ENCODE measurements around the gene LMX1A. TPM values are rescaled to one million over a fixed set of nuclear protein-coding genes. Genes with fewer than 3 reads are reported as not detected.

LMX1A gene
- polyA plus RNA-seq, 1 donor (not counting 4 experiments of a cell fraction or from before 2014, with no cell fraction given), result not detected

GRCh38 chr1:165330483-165330882 is 26.0 kb downstream of the LMX1A start:
- Histone ChIP-seq H3K36me3 (ENCODE audit: control insufficient read depth in 2 of 2, extremely low read depth in 1 of 2, insufficient read depth in 2 of 2, low read length in 2 of 2) (no peaks in the 10 kb centered on the region), H3K27me3 (ENCODE audit: control insufficient read depth, extremely low read depth, insufficient read depth, low read length) (peaks cover 11% of the 10 kb centered on the region), H4K20me1 (ENCODE audit: control insufficient read depth, extremely low read depth, insufficient read depth, low read length) (no peaks in the 10 kb centered on the region), H3K9ac (ENCODE audit: control insufficient read depth, extremely low read depth, insufficient read depth, low read length) (no peak overlapping the region), H3K79me2 (ENCODE audit: control insufficient read depth, insufficient read depth, low read length) (no peaks in the 10 kb centered on the region), H3K27ac (ENCODE audit: control insufficient read depth, insufficient read depth, low read length) (no peak overlapping the region), H2AFZ (ENCODE audit: control insufficient read depth, low read length) (no peak overlapping the region), H3K9me1 (ENCODE audit: control insufficient read depth, extremely low read depth, insufficient read depth, low read length) (no peaks in the 10 kb centered on the region), H3K4me2 (ENCODE audit: control insufficient read depth, extremely low read depth, insufficient read depth, low read depth, low read length) (no peak overlapping the region), H3K4me3 (ENCODE audit: control insufficient read depth in 2 of 3, extremely low read depth in 1 of 3, insufficient read depth in 2 of 3, low read depth in 1 of 3, low read length in 3 of 3) (no peak overlapping the region), H3K4me1 (ENCODE audit: control insufficient read depth, extremely low read depth, insufficient read depth, low read length) (no peaks in the 10 kb centered on the region), H3K9me3 (ENCODE audit: control insufficient read depth, low read depth, low read length) (no peaks in the 10 kb centered on the region)
- dilution Hi-C loops (cut with MboI; ENCODE audit: extremely low pct_ligation_motif_present, low sequenced_read_pairs), result no loop called here
- TF ChIP-seq EZH2 (IDR thresholded peaks at IDR 0.05; ENCODE audit: low read length), result no peak
- no peak for TF ChIP-seq CTCF (optimal IDR thresholded peaks at IDR 0.05 in 1 of 3, IDR thresholded peaks at IDR 0.05 in 1 of 3, conservative IDR thresholded peaks at IDR 0.05 in 1 of 3; ENCODE audit: extremely low read depth in 1 of 3, insufficient read depth in 2 of 3, low read length in 3 of 3)
- DNase-seq (ENCODE audit: low read depth, low spot score) (no peak), FAIRE-seq (no peak)

DNA sequence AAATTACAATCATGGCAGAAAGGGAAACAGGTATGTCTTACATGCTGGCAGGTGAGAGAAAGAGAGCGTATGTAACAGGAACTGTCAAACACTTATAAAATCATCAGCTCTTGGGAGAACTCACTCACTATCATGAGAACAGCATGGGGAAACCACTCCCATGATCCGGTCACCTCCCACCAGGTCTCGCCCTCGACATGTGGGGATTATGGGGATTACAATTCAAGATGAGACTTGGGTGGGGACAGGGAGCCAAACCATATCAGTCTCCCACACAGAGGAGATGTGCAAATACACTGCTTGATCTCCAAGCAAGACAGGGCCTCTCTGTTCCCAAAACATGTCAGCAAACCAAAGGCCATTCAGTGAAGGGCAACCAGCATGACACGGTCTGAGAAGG is 27.4 kb downstream of the LMX1A start:
- no peak for FAIRE-seq
- TF ChIP-seq EZH2 (IDR thresholded peaks at IDR 0.05; ENCODE audit: low read length), result no peak
- TF ChIP-seq CTCF (optimal IDR thresholded peaks at IDR 0.05 in 1 of 3, IDR thresholded peaks at IDR 0.05 in 1 of 3, conservative IDR thresholded peaks at IDR 0.05 in 1 of 3; ENCODE audit: extremely low read depth in 1 of 3, insufficient read depth in 2 of 3, low read length in 3 of 3), result no peak

More for the DNA sequence above, 27.4 kb downstream of the LMX1A start:
- no peak overlapping the region for H3K4me2 ChIP-seq (ENCODE audit: control insufficient read depth, extremely low read depth, insufficient read depth, low read depth, low read length)
- H3K27ac ChIP-seq (ENCODE audit: control insufficient read depth, insufficient read depth, low read length), result no peak overlapping the region
- no peaks in the 10 kb centered on the region for H3K79me2 ChIP-seq (ENCODE audit: control insufficient read depth, insufficient read depth, low read length)
- DNase-seq (ENCODE audit: low read depth, low spot score), result no peak
- dilution Hi-C loops (cut with MboI; ENCODE audit: extremely low pct_ligation_motif_present, low sequenced_read_pairs), result no loop called here
- no peaks in the 10 kb centered on the region for H3K36me3 ChIP-seq (ENCODE audit: control insufficient read depth in 2 of 2, extremely low read depth in 1 of 2, insufficient read depth in 2 of 2, low read length in 2 of 2)
- H3K9ac ChIP-seq (ENCODE audit: control insufficient read depth, extremely low read depth, insufficient read depth, low read length), result no peak overlapping the region
- H2AFZ ChIP-seq (ENCODE audit: control insufficient read depth, low read length), result no peak overlapping the region
- no peaks in the 10 kb centered on the region for H3K9me1 ChIP-seq (ENCODE audit: control insufficient read depth, extremely low read depth, insufficient read depth, low read length)
- peaks cover 12% of the 10 kb centered on the region for H3K27me3 ChIP-seq (ENCODE audit: control insufficient read depth, extremely low read depth, insufficient read depth, low read length)
- no peak overlapping the region for H3K4me3 ChIP-seq (ENCODE audit: control insufficient read depth in 2 of 3, extremely low read depth in 1 of 3, insufficient read depth in 2 of 3, low read depth in 1 of 3, low read length in 3 of 3)
- no peaks in the 10 kb centered on the region for H3K9me3 ChIP-seq (ENCODE audit: control insufficient read depth, low read depth, low read length)
- no peaks in the 10 kb centered on the region for H3K4me1 ChIP-seq (ENCODE audit: control insufficient read depth, extremely low read depth, insufficient read depth, low read length)
- H4K20me1 ChIP-seq (ENCODE audit: control insufficient read depth, extremely low read depth, insufficient read depth, low read length), result no peaks in the 10 kb centered on the region

All from keratinocyte (primary cell).